HCT116 (cell line): ENCODE measurements around the gene EMP2.

Source experiments
- CEBPB ChIP-seq: IDR thresholded peaks from 2 replicates; pipeline ENCODE4 v1.6.1; 2012; ENCODE audit warnings: low read depth
- EZH2 ChIP-seq: fragments of 200-600 bp; sonication (generic); IDR thresholded peaks from 2 replicates; pipeline ENCODE4 v1.6.1; 2017; ENCODE audit warnings: antibody characterized with exemption, mixed run types
- EZH2phosphoT487 ChIP-seq: fragments of 200-600 bp; IDR thresholded peaks from 2 replicates; pipeline ENCODE4 v1.6.1; 2018; ENCODE audit warnings: antibody characterized with exemption, borderline replicate concordance
- JUND ChIP-seq: IDR thresholded peaks from 2 replicates; pipeline ENCODE4 v1.6.1; 2012
- POLR2A ChIP-seq: IDR thresholded peaks from 2 replicates; pipeline ENCODE4 v1.7.0; 2011; ENCODE audit warnings: borderline replicate concordance; ENCODE audit not compliant: insufficient read depth, insufficient read length; ENCODE audit errors: extremely low read depth
- POLR2AphosphoS5 ChIP-seq: IDR thresholded peaks from 2 replicates; pipeline ENCODE4 v1.6.1; 2011; ENCODE audit warnings: mild to moderate bottlenecking, low read depth, low read length, moderate library complexity
- RAD21 ChIP-seq: IDR thresholded peaks from 2 replicates; pipeline ENCODE4 v1.6.1; 2012; ENCODE audit warnings: low read depth, mild to moderate bottlenecking
- TCF7L2 ChIP-seq: IDR thresholded peaks from 2 replicates; pipeline ENCODE4 v1.7.0; 2011; ENCODE audit warnings: borderline replicate concordance, inconsistent platforms; ENCODE audit not compliant: insufficient read depth, insufficient read length; ENCODE audit errors: extremely low read depth
- ZFX ChIP-seq: fragments of 450-650 bp; IDR thresholded peaks from 2 replicates; pipeline ENCODE4 v1.6.1; 2017
- TF ChIP-seq, protein P1 (sequence below), 3 experiments: fragments of 200-600 bp in 1 of 3; sonication (generic) in 1 of 3; IDR thresholded peaks in 2 of 3; conservative IDR thresholded peaks in 1 of 3; 2 replicates each; pipeline ENCODE4 v1.5.1; 2012 to 2017; ENCODE audit warnings: low read depth in 2 of 3, low read length in 2 of 3, antibody characterized with exemption in 1 of 3, borderline replicate concordance in 1 of 3, control low read depth in 1 of 3, mild to moderate bottlenecking in 1 of 3, mixed read lengths in 1 of 3, mixed run types in 1 of 3, moderate library complexity in 1 of 3; ENCODE audit not compliant: insufficient read depth in 1 of 3
- TF ChIP-seq, protein P2 (sequence below): IDR thresholded peaks from 2 replicates; pipeline ENCODE4 v1.6.1; 2012
- TF ChIP-seq, protein P3 (sequence below): IDR thresholded peaks from 2 replicates; pipeline ENCODE4 v1.6.1; 2011; ENCODE audit warnings: mild to moderate bottlenecking, low read length, moderate library complexity; ENCODE audit not compliant: insufficient replicate concordance; ENCODE audit errors: extremely low read depth

DNA sequence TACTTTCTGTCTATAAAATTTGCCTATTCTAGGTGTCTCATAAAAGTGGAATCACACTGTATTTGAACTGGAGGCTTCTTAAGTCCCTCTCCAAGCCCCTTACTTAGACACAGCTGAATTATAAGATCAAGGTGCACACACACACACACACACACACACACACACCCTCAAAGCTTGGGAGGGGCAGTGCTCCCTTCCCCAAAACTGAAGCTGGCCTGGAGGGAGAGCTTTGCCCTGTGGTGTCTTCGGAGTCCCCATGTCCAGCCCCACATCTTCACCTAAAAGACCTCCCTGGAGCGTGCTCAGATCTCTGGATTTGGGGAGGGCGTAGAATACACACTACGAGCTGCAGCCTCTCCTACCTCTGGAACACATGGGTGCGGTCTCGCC, 828 bp downstream of the EMP2 start:
- TF ChIP-seq, protein P1, sequence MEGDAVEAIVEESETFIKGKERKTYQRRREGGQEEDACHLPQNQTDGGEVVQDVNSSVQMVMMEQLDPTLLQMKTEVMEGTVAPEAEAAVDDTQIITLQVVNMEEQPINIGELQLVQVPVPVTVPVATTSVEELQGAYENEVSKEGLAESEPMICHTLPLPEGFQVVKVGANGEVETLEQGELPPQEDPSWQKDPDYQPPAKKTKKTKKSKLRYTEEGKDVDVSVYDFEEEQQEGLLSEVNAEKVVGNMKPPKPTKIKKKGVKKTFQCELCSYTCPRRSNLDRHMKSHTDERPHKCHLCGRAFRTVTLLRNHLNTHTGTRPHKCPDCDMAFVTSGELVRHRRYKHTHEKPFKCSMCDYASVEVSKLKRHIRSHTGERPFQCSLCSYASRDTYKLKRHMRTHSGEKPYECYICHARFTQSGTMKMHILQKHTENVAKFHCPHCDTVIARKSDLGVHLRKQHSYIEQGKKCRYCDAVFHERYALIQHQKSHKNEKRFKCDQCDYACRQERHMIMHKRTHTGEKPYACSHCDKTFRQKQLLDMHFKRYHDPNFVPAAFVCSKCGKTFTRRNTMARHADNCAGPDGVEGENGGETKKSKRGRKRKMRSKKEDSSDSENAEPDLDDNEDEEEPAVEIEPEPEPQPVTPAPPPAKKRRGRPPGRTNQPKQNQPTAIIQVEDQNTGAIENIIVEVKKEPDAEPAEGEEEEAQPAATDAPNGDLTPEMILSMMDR (IDR thresholded peaks at IDR 0.05 in 2 of 3, conservative IDR thresholded peaks at IDR 0.05 in 1 of 3; ENCODE audit: borderline replicate concordance in 1 of 3, insufficient read depth in 1 of 3, low read depth in 2 of 3, low read length in 2 of 3), result no peak
- TF ChIP-seq JUND (no peak), POLR2A (no peak), TCF7L2 (no peak), ZFX (no peak), POLR2AphosphoS5 (no peak), EZH2phosphoT487 (no peak), RAD21 (no peak), EZH2 (no peak), CEBPB (no peak)
- TF ChIP-seq, protein P2, sequence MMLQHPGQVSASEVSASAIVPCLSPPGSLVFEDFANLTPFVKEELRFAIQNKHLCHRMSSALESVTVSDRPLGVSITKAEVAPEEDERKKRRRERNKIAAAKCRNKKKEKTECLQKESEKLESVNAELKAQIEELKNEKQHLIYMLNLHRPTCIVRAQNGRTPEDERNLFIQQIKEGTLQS, result no peak
- TF ChIP-seq, protein P3, sequence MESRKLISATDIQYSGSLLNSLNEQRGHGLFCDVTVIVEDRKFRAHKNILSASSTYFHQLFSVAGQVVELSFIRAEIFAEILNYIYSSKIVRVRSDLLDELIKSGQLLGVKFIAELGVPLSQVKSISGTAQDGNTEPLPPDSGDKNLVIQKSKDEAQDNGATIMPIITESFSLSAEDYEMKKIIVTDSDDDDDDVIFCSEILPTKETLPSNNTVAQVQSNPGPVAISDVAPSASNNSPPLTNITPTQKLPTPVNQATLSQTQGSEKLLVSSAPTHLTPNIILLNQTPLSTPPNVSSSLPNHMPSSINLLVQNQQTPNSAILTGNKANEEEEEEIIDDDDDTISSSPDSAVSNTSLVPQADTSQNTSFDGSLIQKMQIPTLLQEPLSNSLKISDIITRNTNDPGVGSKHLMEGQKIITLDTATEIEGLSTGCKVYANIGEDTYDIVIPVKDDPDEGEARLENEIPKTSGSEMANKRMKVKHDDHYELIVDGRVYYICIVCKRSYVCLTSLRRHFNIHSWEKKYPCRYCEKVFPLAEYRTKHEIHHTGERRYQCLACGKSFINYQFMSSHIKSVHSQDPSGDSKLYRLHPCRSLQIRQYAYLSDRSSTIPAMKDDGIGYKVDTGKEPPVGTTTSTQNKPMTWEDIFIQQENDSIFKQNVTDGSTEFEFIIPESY, result no peak
